Fibroblast of skin of right biceps (primary cell): Measurements from ENCODE around the gene ADNP2.
"Not testable (repeated sequence)": the region's sequence is repeated elsewhere in the genome, so short reads cannot be mapped to it uniquely, and the experiment has no call there.

ENCODE experiments used
- DNase-seq: peaks from one replicate; pipeline ENCODE4 v3.0.0-alpha.2; 2013

Gene ADNP2

GRCh38 chr18:80147037-80147417 lies 38.0 kb downstream of the ADNP2 start:
- no peak for DNase-seq

GRCh38 chr18:80147418-80148325 lies 38.6 kb downstream of the ADNP2 start:
- DNase-seq: peak; percentile 82

DNA sequence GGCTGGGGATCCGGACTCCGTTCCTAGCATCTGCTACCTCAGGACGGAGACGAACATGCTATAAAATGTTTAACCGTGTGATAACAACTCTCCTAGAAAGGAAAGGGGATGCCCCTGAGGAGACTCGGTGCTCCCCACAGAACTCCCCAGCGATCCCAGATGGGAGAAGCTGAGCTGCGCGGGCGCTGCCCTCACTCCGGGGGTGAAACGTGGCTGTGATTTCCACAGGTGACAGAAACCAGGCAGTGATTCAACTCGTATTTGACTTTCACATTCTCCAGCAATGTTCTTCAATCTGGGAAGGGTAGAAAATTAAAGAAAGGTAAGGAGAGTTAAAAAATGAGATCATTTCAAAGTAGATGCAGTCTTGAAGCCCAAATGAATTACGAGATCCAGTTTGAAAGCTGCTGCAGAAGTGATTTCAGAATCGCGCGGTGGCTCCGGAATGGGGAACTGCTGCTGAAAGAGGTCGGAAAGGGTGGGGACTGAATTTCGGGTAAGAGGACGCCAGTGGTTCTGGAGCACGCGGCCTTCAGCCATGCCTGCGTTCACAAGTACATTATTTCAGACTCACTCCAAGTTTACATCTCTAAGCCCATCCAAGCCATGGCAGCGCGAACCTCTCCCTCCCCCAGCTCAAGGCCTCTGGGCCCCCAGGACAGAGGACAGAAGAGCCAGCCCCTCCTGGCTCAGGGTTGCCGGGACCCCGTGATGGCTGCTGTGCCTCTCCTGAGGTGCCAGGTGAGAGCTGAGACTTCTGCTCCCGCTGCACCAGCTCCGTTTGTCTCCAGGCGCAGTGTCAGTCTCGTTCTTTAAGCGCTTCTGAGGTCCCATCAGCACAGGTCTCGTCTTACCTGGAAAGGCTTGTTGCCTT lies 39.5 kb downstream of the ADNP2 start:
- no peak for DNase-seq

DNA sequence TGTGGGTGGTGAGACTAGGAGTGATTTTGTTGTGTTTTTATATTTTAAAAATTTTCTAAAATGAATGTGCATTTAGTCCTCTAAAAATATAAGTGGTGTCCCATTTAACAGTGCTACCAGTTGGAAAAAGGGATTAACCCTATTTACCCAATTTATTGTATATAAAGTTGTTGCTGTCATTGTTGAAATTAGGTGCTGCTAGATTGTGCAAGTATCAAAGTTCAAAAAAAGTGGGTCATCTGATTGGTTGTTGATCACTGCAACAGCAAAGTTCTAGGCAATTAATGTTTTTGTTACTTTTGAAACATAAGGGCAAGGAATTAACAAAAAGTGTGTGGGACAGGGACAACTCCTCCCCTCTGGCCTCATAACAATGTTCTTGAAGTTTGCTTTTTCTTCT lies 40.6 kb downstream of the ADNP2 start:
- DNase-seq: no peak

GRCh38 chr18:80154293-80154692 lies 45.2 kb downstream of the ADNP2 start:
- peak; percentile 9 for DNase-seq

DNA sequence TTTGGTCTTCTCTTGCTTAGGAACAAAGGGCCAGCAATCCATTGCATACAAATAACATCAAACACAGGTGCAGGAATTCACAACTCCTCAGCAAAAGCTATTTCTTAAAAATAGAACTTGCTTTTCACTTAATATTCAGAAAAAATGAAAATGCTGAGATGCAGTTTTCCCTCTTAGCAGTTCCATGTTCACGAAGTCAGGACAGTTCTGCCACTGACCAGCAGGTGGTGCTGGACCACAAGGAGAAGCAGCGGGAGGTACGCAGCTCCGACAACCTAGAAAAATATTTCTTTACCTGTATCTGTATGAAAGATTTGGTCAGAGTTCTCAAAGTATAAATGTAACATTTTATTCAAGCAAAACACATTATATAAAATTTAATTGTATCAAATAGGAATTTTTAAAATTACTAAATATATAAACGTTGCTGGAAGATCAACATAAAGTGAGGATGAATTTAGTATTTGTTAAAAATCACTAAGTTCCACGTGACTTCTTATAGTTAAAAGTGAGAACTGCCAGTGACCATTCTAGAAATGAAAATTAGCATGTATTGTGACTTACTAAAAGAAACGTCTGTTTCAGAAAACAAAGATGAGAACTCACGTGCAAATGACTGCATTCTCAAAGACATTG lies 48.8 kb downstream of the ADNP2 start:
- peak; percentile 63 for DNase-seq

GRCh38 chr18:80158365-80158764 lies 49.3 kb downstream of the ADNP2 start:
- DNase-seq: no peak

- peak; percentile 37 for DNase-seq
Observed at GRCh38 chr18:80159713-80160636, 50.9 kb downstream of the ADNP2 start.

GRCh38 chr18:80161781-80162417 lies 52.8 kb downstream of the ADNP2 start:
- no peak for DNase-seq

DNA sequence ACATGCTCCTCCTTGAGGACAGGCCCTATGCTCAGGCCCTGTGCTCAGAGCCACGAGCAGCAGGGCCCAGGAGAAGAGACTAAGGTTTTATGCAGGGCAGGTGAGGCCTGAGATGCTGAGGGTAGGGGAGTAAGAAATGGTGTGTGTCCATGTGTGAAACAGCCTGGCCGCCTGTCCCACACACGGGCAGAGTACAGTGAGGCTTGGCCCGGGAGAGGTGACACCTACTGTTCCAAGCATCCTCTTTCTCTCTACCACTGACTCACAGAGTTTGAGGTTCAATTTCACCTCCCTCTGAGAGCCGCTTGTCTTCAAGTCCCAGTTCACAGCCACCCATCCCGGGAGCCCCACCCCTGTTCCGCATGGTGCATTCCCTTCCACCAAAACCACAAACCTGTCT lies 54.1 kb downstream of the ADNP2 start:
- no peak for DNase-seq

DNA sequence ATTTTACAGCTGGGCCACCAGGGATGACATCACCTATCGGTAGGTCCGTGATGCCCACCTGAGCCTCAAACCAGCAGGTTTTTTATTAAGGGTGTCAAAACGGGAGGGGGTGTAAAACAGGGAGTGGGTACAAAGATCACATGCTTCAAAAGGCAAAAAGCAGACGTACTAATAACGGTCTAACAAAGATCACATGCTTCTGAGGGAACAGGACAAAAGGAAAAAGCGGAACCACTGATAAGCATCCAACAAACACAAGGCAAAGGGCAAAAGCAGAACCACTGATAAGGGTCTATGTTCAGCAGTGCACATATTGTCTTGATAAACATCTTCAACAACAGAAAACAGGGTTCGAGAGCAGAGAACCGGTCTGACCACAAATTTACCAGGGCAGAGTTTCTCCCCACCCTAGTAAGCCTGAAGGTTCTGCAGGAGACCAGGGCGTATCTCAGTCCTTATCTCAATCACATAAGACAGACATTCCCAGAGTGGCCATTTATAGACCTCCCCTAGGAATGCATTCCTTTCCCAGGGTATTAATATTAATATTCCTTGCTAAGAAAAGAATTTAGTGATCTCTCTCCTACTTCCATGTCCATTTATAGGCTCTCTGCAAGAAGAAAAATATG lies 55.8 kb downstream of the ADNP2 start:
- not testable (repeated sequence) for DNase-seq

DNA sequence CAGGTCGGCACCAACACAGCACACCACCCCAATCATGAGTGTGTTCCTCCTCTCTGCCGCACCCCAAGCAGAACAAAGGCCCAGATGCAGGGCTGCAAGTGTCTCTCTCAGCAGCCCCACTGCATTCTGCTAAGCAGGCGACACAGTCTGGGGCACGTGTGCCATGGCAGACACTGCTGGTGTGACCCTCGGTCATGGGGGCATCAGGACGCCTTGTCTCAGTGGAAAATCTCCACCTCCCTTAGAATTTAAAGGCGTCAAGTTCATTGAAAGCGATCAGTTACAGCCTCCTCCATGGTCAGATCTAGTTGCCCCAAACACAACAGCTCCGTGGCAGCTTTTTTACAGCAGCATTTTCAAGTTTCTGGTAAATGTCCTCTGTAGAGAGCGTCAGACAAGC lies 57.2 kb downstream of the ADNP2 start:
- no peak for DNase-seq

GRCh38 chr18:80166725-80167124 lies 57.7 kb downstream of the ADNP2 start:
- no peak for DNase-seq

DNA sequence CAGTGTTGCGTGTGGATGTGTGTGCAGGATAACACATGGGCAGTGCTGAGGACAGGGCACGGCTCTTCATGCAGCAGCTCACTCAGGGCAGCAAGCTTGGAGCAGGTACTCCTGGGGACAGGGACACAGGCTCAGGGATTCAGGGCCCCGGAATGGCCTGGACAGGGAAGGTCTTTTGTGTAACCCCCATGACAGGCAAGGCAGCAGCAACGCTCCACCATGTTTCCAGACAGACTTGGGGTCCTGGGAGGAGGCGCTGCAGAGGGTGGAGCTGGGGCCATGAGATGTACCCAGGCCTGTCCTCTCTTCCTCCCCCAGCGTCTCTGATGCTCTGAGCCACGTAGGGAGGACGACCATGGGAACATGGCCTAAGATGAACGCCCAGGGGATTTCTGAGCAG lies 58.3 kb downstream of the ADNP2 start:
- no peak for DNase-seq

GRCh38 chr18:80167931-80168330 lies 58.9 kb downstream of the ADNP2 start:
- DNase-seq: no peak

DNA sequence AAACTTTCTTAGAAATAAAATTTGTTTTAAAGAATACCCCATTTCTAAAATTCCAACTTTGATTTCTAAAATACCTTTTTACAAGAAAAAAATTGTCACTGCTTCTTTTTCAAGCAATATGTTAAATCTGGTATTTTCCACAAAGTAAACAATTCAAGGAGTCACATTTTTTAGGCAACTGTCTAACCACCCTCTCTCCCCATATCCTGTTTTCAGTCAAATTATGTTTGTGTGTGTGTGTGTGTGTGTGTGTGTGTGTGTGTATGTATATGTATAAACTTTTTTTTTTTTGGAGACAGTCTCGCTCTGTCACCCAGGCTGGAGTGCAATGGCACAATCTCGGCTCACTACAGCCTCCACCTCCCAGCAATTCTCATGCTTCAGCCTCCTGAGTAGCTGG lies 59.3 kb downstream of the ADNP2 start:
- peak; percentile 49 for DNase-seq

DNA sequence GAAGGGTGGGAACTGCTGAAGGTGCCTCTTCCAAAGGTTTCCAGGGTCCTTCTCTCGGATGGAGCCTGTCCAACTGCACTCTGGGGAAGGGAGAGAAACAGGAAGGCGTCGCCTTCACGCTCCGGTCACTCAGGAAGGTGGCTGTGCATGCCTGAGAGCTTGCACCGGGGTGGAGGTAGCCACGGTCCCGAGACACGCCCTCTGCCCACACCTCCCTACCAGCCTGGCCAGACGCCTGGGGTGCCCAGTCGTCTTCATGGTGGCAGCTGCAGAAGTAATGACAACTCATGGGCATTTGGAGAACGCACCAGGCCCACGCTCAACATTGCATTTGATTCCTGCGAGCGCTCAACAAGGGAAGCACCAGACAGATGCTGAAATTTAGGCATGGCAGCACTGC lies 59.9 kb downstream of the ADNP2 start:
- no peak for DNase-seq

- peak; percentile 34 for DNase-seq
Observed at GRCh38 chr18:80169607-80170006, 60.5 kb downstream of the ADNP2 start.

GRCh38 chr18:80170395-80171053 lies 61.5 kb downstream of the ADNP2 start:
- DNase-seq: no peak

DNA sequence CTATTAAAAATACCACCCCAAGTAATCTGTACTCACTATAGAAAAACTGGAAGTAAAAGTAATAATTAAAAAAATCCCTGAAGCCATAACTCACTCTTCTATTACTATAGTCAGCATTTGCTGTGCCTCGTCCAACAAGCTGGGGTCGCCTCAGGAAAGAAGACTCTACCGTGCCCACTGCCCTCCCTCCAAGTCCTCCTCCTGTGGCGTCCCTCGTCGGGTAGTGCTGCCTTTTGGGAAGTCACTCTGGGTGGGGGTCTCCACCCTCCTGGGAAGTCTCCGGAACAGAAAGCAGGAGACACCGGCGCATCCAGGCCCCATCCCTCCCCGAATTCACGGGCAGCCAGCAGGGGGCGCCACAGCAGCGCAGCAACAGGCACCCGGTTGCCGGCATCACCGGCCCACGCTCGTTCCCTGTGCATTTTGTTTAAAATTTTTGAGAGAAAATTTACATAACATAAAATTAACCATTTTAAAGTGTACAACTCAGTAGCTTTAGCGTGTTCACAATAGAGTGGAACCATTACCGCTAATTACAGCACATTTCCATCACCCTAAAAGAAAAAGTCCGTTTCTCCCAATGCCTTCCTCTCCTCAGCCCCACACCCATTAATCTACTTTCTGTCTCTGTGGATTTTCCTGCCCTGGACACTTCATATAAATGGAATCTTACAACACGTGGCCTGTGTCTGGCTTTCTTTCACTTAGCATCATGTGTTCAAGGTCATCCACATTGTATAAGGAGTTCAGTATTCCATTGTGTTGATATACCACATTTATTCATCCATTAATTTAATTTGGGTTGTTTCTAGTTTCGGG lies 62.2 kb downstream of the ADNP2 start:
- peak; percentile 65 for DNase-seq
